ENCODE results near the gene MAT1A. TPM values are rescaled to one million over a fixed set of nuclear protein-coding genes. Genes with fewer than 3 reads are reported as not detected.

The MAT1A gene
- total RNA-seq, 1 experiment from 2014 or later = 2.1 TPM

GRCh38 chr10:80288849-80289248, 609 bp downstream of the MAT1A start:
- Mint-ChIP-seq H3K27me3 (ENCODE audit: low read depth) (peaks cover 29% of the 10 kb centered on the region), H3K9me3 (no peaks in the 10 kb centered on the region), H3K4me3 (no peak overlapping the region), H3K36me3 (ENCODE audit: insufficient read depth in 1 of 3, low read depth in 3 of 3) (no peaks in the 10 kb centered on the region; a peak in 1 of 7 replicates), H3K4me1 (peaks cover 6 to 10% of the 10 kb centered on the region in 2 experiments), H3K27ac (no peak overlapping the region)
- Histone ChIP-seq H3K56ac (ENCODE audit: insufficient read length, low read depth, low read length) (no peak overlapping the region), H3K27ac (ENCODE audit: insufficient read length, low read depth, low read length) (no peak overlapping the region), H3T11ph (ENCODE audit: low read length) (no peak overlapping the region), H2BK12ac (ENCODE audit: insufficient read length, low read depth, low read length) (no peak overlapping the region), H3K9ac (ENCODE audit: extremely low read depth, insufficient read length, low read length) (no peak overlapping the region), H3K4me2 (ENCODE audit: insufficient read depth, insufficient read length, low read length) (peak overlapping the region; percentile 8), H3K79me2 (ENCODE audit: insufficient read depth, low read length) (no peaks in the 10 kb centered on the region), H2AFZ (ENCODE audit: low read length) (no peak overlapping the region), H3K23ac (ENCODE audit: insufficient read length, low read depth, low read length) (no peak overlapping the region), H4K91ac (ENCODE audit: insufficient read length, low read depth, low read length) (no peak overlapping the region), H2BK20ac (ENCODE audit: low read depth, low read length, poor library complexity, severe bottlenecking) (no peak overlapping the region), H3K9me3 (ENCODE audit: control insufficient read depth, low read depth, low read length) (no peaks in the 10 kb centered on the region), H3K79me1 (ENCODE audit: insufficient read depth, low read depth, low read length, poor library complexity, severe bottlenecking) (no peaks in the 10 kb centered on the region), H3K23me2 (ENCODE audit: insufficient read length, low read depth, low read length, poor library complexity, severe bottlenecking) (no peaks in the 10 kb centered on the region), H3K4ac (ENCODE audit: low read depth, low read length) (no peak overlapping the region), H3K14ac (ENCODE audit: insufficient read depth, low read length) (no peak overlapping the region), H2AK5ac (ENCODE audit: insufficient read length, low read length) (peak overlapping the region; percentile 22), H2BK5ac (ENCODE audit: insufficient read length, low read length) (no peak overlapping the region), H3K18ac (ENCODE audit: insufficient read length, low read depth, low read length) (no peak overlapping the region), H4K8ac (replicated peaks; ENCODE audit: insufficient read length, low read depth, low read length) (no peak overlapping the region), H4K5ac (ENCODE audit: insufficient read length, low read depth, low read length) (no peak overlapping the region), H2BK120ac (ENCODE audit: low read depth, low read length, poor library complexity, severe bottlenecking) (no peak overlapping the region), H2BK15ac (ENCODE audit: low read depth, low read length) (no peak overlapping the region), H3K4me1 (ENCODE audit: insufficient read depth, low read length) (no peaks in the 10 kb centered on the region; the same call in 1 of the 2 replicates), H3K27me3 (ENCODE audit: insufficient read depth, low read length) (no peaks in the 10 kb centered on the region; the same call in 1 of the 2 replicates), H4K20me1 (ENCODE audit: control insufficient read depth, insufficient read depth, insufficient read length) (no peaks in the 10 kb centered on the region)
- no peak for TF ChIP-seq CTCF (conservative IDR thresholded peaks at IDR 0.05)
- WGBS (ENCODE audit: extremely low coverage, insufficient read length, low lambda C conversion rate) = no CpG with 5 or more reads among the region's 5 CpGs
- DNase-seq = no peak

Measured in H9 (cell line).